ENCODE data around the gene P4HA2. TPM values are rescaled to one million over a fixed set of nuclear protein-coding genes. Genes with fewer than 3 reads are reported as not detected.
A peak's percentile ranks its signal among the peaks of the same experiment; 100 is the strongest.

P4HA2 gene
- total and polyA plus RNA-seq, 2 of the 8 experiments (the other 6 are each of a cell fraction or from before 2014, with no cell fraction given), result 7.4 to 9.3 TPM

- Histone ChIP-seq H4K20me1 (replicated peaks in 1 of 2; ENCODE audit: control insufficient read depth in 1 of 2, insufficient read depth in 2 of 2, low read length in 2 of 2) (no peaks in the 10 kb centered on the region), H3K4me3 (ENCODE audit: extremely low read depth in 1 of 4, insufficient read depth in 2 of 4, low read depth in 3 of 4, low read length in 4 of 4) (peak overlapping the region; percentile 50 to 63 (median 60)), H2BK12ac (ENCODE audit: low read depth, low read length) (no peak overlapping the region), H4K5ac (ENCODE audit: insufficient read length, low read depth, low read length) (no peak overlapping the region), H4K91ac (replicated peaks; ENCODE audit: insufficient read length, low read length) (no peak overlapping the region), H3K23me2 (ENCODE audit: low read depth, low read length) (peaks cover 10% of the 10 kb centered on the region; the same call in 1 of the 2 replicates), H3K27me3 (replicated peaks in 1 of 4; ENCODE audit: control insufficient read depth in 3 of 4, extremely low read depth in 1 of 4, insufficient read depth in 3 of 4, low read length in 3 of 4) (peaks cover 0 to 10% (median 9%) of the 10 kb centered on the region in 4 experiments; a peak in 3 of 7 replicates), H3K36me3 (ENCODE audit: control insufficient read depth in 2 of 4, insufficient read depth in 4 of 4, low read length in 3 of 4) (no peaks in the 10 kb centered on the region), H3K23ac (ENCODE audit: insufficient read length) (no peak overlapping the region), H2BK15ac (ENCODE audit: low read length) (no peak overlapping the region), H3K79me1 (ENCODE audit: low read depth, low read length) (no peaks in the 10 kb centered on the region; the same call in 1 of the 2 replicates), H3K4ac (replicated peaks; ENCODE audit: insufficient read length, low read depth, low read length) (no peak overlapping the region), H2AK5ac (ENCODE audit: low read depth, low read length) (no peak overlapping the region), H2AFZ (ENCODE audit: low read length) (no peak overlapping the region), H3K14ac (ENCODE audit: insufficient read length) (no peak overlapping the region), H3K56ac (replicated peaks; ENCODE audit: insufficient read length, low read depth, low read length) (peak overlapping the region; percentile 22), H3K4me2 (ENCODE audit: insufficient read depth in 1 of 2, low read depth in 2 of 2, low read length in 2 of 2) (peak overlapping the region; percentile 74 to 81), H2BK5ac (ENCODE audit: low read depth, low read length) (no peak overlapping the region), H3K79me2 (ENCODE audit: control insufficient read depth in 1 of 2, insufficient read depth in 2 of 2, low read length in 2 of 2) (no peaks in the 10 kb centered on the region), H4K8ac (ENCODE audit: extremely low read depth, insufficient read depth, low read length) (no peak overlapping the region; the same call in 1 of the 2 replicates), H3K9me3 (ENCODE audit: insufficient read depth in 2 of 2, low read depth in 1 of 2, low read length in 1 of 2) (no peaks in the 10 kb centered on the region), H2BK20ac (ENCODE audit: low read length) (no peak overlapping the region), H3K9ac (replicated peaks in 1 of 4; ENCODE audit: extremely low read depth in 1 of 4, low read depth in 3 of 4, low read length in 3 of 4) (peak overlapping the region in 1 of 4 experiments; percentile 67; a peak in 1 of 7 replicates), H3K4me1 (replicated peaks in 1 of 4; ENCODE audit: control insufficient read depth in 3 of 4, insufficient read depth in 4 of 4, low read length in 3 of 4) (peaks cover 0 to 19% (median 6%) of the 10 kb centered on the region in 4 experiments; a peak in 6 of 7 replicates), H3K27ac (ENCODE audit: low read depth, low read length) (no peak overlapping the region), H3K18ac (ENCODE audit: extremely low read depth, low read length) (0 out of 2 replicates have a peak overlapping the region, but pooled peaks have one; percentile 87), H2BK120ac (replicated peaks; ENCODE audit: low read depth, low read length) (no peak overlapping the region)
- CTCF ChIA-PET (ENCODE audit: partially characterized antibody), result interaction anchor here (0.9 to 5.2 kb wide), 4 partner anchors 14 to 154 kb away, joined by 4 to 40 read pairs (median 8); no protein-coding TSS in a partner anchor
- WGBS, 2 experiments (ENCODE audit: extremely low coverage in 1 of 2, insufficient coverage in 1 of 2, insufficient read length in 1 of 2, insufficient replicate concordance in 2 of 2, low coverage in 1 of 2, low lambda C conversion rate in 2 of 2, missing lambda C conversion rate in 1 of 2), result 75% methylated on average over 18 of the region's 19 CpGs; no CpG with 5 or more reads in 1 of the 2 experiments
- DNase-seq (ENCODE audit: low read depth in 1 of 2, low spot score in 2 of 2) (no peak), FAIRE-seq (no peak)
- POLR2A ChIA-PET (ENCODE audit: partially characterized antibody), result interaction anchor here (1.2 to 1.4 kb wide), 2 partner anchors 9 to 36 kb away, joined by 4 to 5 read pairs; partner anchors contain the start of gene SLC22A4
- TF ChIP-seq, protein P1, sequence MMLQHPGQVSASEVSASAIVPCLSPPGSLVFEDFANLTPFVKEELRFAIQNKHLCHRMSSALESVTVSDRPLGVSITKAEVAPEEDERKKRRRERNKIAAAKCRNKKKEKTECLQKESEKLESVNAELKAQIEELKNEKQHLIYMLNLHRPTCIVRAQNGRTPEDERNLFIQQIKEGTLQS (IDR thresholded peaks at IDR 0.05; ENCODE audit: insufficient read depth, low read depth, low read length), result no peak
- TF ChIP-seq USF2 (IDR thresholded peaks at IDR 0.05; ENCODE audit: low read length), result no peak
Observed at GRCh38 chr5:132258102-132259068, 30.7 kb upstream of the P4HA2 start.

All from H1 (cell line).